GM12874 (cell line): ENCODE results near the gene ERC2.

Experiments used
- CTCF ChIP-seq: IDR thresholded peaks from 2 replicates; pipeline ENCODE4 v1.5.1; 2011; ENCODE audit warnings: low read depth, mild to moderate bottlenecking, control low read depth, low read length, moderate library complexity; ENCODE audit not compliant: insufficient read depth

ERC2 gene

GRCh38 chr3:55466526-55466925 is 1001.7 kb downstream of the ERC2 start:
- TF ChIP-seq CTCF: no peak

GRCh38 chr3:55461896-55462295 is 1006.4 kb downstream of the ERC2 start:
- TF ChIP-seq CTCF: no peak

- TF ChIP-seq CTCF: no peak
Observed at GRCh38 chr3:55459838-55460237, 1008.4 kb downstream of the ERC2 start.
